Measurements from ENCODE around the gene NUDT16L1.
"Not testable (repeated sequence)": the region's sequence is repeated elsewhere in the genome, so short reads cannot be mapped to it uniquely, and the experiment has no call there.

Gene NUDT16L1

GRCh38 chr16:4737545-4737944 is 44.2 kb downstream of the NUDT16L1 start:
- Histone ChIP-seq H3K79me2 (ENCODE audit: low read length) (peaks cover 6% of the 10 kb centered on the region), H3F3A (ENCODE audit: insufficient read depth, low read length) (peaks cover 4% of the 10 kb centered on the region), H3K4me1 (ENCODE audit: low read length) (peaks cover 5% of the 10 kb centered on the region; the same call in 1 of the 2 replicates), H4K20me1 (ENCODE audit: insufficient read depth, low read length) (no peaks in the 10 kb centered on the region), H3K27ac (ENCODE audit: low read length) (no peak overlapping the region), H3K9me3 (replicated peaks; ENCODE audit: insufficient read depth, low read length) (no peaks in the 10 kb centered on the region), H3K27me3 (replicated peaks; ENCODE audit: insufficient read depth, low read length) (no peaks in the 10 kb centered on the region), H3K4me3 (ENCODE audit: low read length) (no peak overlapping the region), H2AFZ (ENCODE audit: low read length) (no peak overlapping the region), H3K4me2 (ENCODE audit: low read depth, low read length) (no peak overlapping the region), H3K9me2 (replicated peaks; ENCODE audit: insufficient read depth, low read length) (no peaks in the 10 kb centered on the region), H3K36me3 (replicated peaks; ENCODE audit: insufficient read depth, low read length) (no peaks in the 10 kb centered on the region), H3K9ac (ENCODE audit: low read length) (no peak overlapping the region)
- no peak for DNase-seq
- TF ChIP-seq EZH2 (optimal IDR thresholded peaks at IDR 0.05; ENCODE audit: low read depth, low read length) (no peak), CTCF (IDR thresholded peaks at IDR 0.05; ENCODE audit: low read length) (no peak), EZH2phosphoT487 (IDR thresholded peaks at IDR 0.05; ENCODE audit: low read length) (no peak)

GRCh38 chr16:4738370-4738769 is 45.0 kb downstream of the NUDT16L1 start:
- H3K4me2 ChIP-seq (ENCODE audit: low read depth, low read length); H3K36me3 ChIP-seq (replicated peaks; ENCODE audit: insufficient read depth, low read length); H3K79me2 ChIP-seq (ENCODE audit: low read length); H3K9me2 ChIP-seq (replicated peaks; ENCODE audit: insufficient read depth, low read length); H3K9me3 ChIP-seq (replicated peaks; ENCODE audit: insufficient read depth, low read length); H3K4me1 ChIP-seq (ENCODE audit: low read length); H3K9ac ChIP-seq (ENCODE audit: low read length); H3K27ac ChIP-seq (ENCODE audit: low read length); H2AFZ ChIP-seq (ENCODE audit: low read length); H4K20me1 ChIP-seq (ENCODE audit: insufficient read depth, low read length); H3K27me3 ChIP-seq (replicated peaks; ENCODE audit: insufficient read depth, low read length); H3K4me3 ChIP-seq (ENCODE audit: low read length); DNase-seq; H3F3A ChIP-seq (ENCODE audit: insufficient read depth, low read length): not testable (repeated sequence)

GRCh38 chr16:4743226-4743878 is 50.0 kb downstream of the NUDT16L1 start:
- Histone ChIP-seq H3K9me3 (replicated peaks; ENCODE audit: insufficient read depth, low read length) (no peaks in the 10 kb centered on the region), H3K9me2 (replicated peaks; ENCODE audit: insufficient read depth, low read length) (no peaks in the 10 kb centered on the region), H3K27ac (ENCODE audit: low read length) (no peak overlapping the region), H3K36me3 (replicated peaks; ENCODE audit: insufficient read depth, low read length) (no peaks in the 10 kb centered on the region), H3K4me3 (ENCODE audit: low read length) (no peak overlapping the region), H3K79me2 (ENCODE audit: low read length) (no peaks in the 10 kb centered on the region), H3K27me3 (replicated peaks; ENCODE audit: insufficient read depth, low read length) (no peaks in the 10 kb centered on the region), H4K20me1 (ENCODE audit: insufficient read depth, low read length) (no peaks in the 10 kb centered on the region), H2AFZ (ENCODE audit: low read length) (no peak overlapping the region), H3K4me2 (ENCODE audit: low read depth, low read length) (no peak overlapping the region), H3F3A (ENCODE audit: insufficient read depth, low read length) (peaks cover 9% of the 10 kb centered on the region; the same call in 1 of the 2 replicates), H3K9ac (ENCODE audit: low read length) (no peak overlapping the region), H3K4me1 (ENCODE audit: low read length) (peaks cover 10% of the 10 kb centered on the region)
- TF ChIP-seq EZH2 (optimal IDR thresholded peaks at IDR 0.05; ENCODE audit: low read depth, low read length) (no peak), EZH2phosphoT487 (IDR thresholded peaks at IDR 0.05; ENCODE audit: low read length) (no peak), CTCF (IDR thresholded peaks at IDR 0.05; ENCODE audit: low read length) (no peak)
- no peak for DNase-seq

GRCh38 chr16:4744555-4745273 is 51.4 kb downstream of the NUDT16L1 start:
- no peak overlapping the region for H2AFZ ChIP-seq (ENCODE audit: low read length)
- TF ChIP-seq EZH2phosphoT487 (IDR thresholded peaks at IDR 0.05; ENCODE audit: low read length) (no peak), EZH2 (optimal IDR thresholded peaks at IDR 0.05; ENCODE audit: low read depth, low read length) (no peak), CTCF (IDR thresholded peaks at IDR 0.05; ENCODE audit: low read length) (no peak)

More at GRCh38 chr16:4744555-4745273, 51.4 kb downstream of the NUDT16L1 start:
- peaks cover 16% of the 10 kb centered on the region for H3K4me1 ChIP-seq (ENCODE audit: low read length)
- H3K9me3 ChIP-seq (replicated peaks; ENCODE audit: insufficient read depth, low read length): no peaks in the 10 kb centered on the region
- H3K27me3 ChIP-seq (replicated peaks; ENCODE audit: insufficient read depth, low read length): no peaks in the 10 kb centered on the region
- no peaks in the 10 kb centered on the region for H4K20me1 ChIP-seq (ENCODE audit: insufficient read depth, low read length)
- no peaks in the 10 kb centered on the region for H3K36me3 ChIP-seq (replicated peaks; ENCODE audit: insufficient read depth, low read length)
- no peak overlapping the region for H3K27ac ChIP-seq (ENCODE audit: low read length)
- no peak overlapping the region for H3K4me2 ChIP-seq (ENCODE audit: low read depth, low read length)
- DNase-seq: no peak
- no peaks in the 10 kb centered on the region for H3K79me2 ChIP-seq (ENCODE audit: low read length)
- no peak overlapping the region for H3K4me3 ChIP-seq (ENCODE audit: low read length)
- H3K9me2 ChIP-seq (replicated peaks; ENCODE audit: insufficient read depth, low read length): no peaks in the 10 kb centered on the region
- peaks cover 15% of the 10 kb centered on the region; the same call in 1 of the 2 replicates for H3F3A ChIP-seq (ENCODE audit: insufficient read depth, low read length)
- no peak overlapping the region for H3K9ac ChIP-seq (ENCODE audit: low read length)
